Stomach (tissue), 9 donors: ENCODE measurements around the gene OPN1SW. TPM values are rescaled to one million over a fixed set of nuclear protein-coding genes. Genes with fewer than 3 reads are reported as not detected.

ENCODE experiments used
- DNase-seq, 2 donors: peaks; one replicate each; pipeline versions ENCODE4 v3.0.0 to v3.0.0-alpha.2; 2013 to 2019
- H3K27ac ChIP-seq, 5 donors: fragments of 200-600 bp in 4 of 5; sonication (generic) in 4 of 5; one replicate each; pipeline ENCODE4 v1.5.1; 2013 to 2019; ENCODE audit warnings: mild to moderate bottlenecking in 1 of 5, moderate library complexity in 1 of 5
- H3K27me3 ChIP-seq, 3 donors: fragments of 200-600 bp; sonication (generic); one replicate each; pipeline ENCODE4 v1.5.1; 2017 to 2019; ENCODE audit warnings: mixed run types in 1 of 3
- H3K36me3 ChIP-seq, 4 donors: fragments of 200-600 bp; sonication (generic); 1 replicate in 3 of 4; 2 replicates in 1 of 4; pipeline ENCODE4 v1.5.1; 2016 to 2019
- H3K4me1 ChIP-seq, 4 donors: fragments of 200-600 bp; sonication (generic); one replicate each; pipeline ENCODE4 v1.5.1; 2016 to 2019
- H3K4me3 ChIP-seq, 4 donors: fragments of 200-600 bp; sonication (generic) in 3 of 4; one replicate each; pipeline ENCODE4 v1.5.1; 2016 to 2019; ENCODE audit warnings: mild to moderate bottlenecking in 1 of 4
- H3K9me3 ChIP-seq, 4 donors: fragments of 200-600 bp; sonication (generic); one replicate each; pipeline ENCODE4 v1.5.1; 2016 to 2019
- CTCF ChIP-seq, 7 experiments: fragments of 450-650 bp in 4 of 7; fragments of 200-600 bp in 3 of 7; sonication (generic) in 3 of 7; IDR thresholded peaks; one replicate each; pipeline ENCODE4 v1.5.1; 2016 to 2019; ENCODE audit warnings: antibody characterized with exemption in 7 of 7, control low read depth in 2 of 7, mild to moderate bottlenecking in 1 of 7
- EP300 ChIP-seq: sonication (generic); formaldehyde crosslinking; IDR thresholded peaks from one replicate; pipeline ENCODE4 v1.6.1; 2017; ENCODE audit warnings: antibody characterized with exemption
- POLR2A ChIP-seq, 4 donors: fragments of 450-650 bp; IDR thresholded peaks; one replicate each; pipeline ENCODE4 v1.6.1; 2016; ENCODE audit warnings: antibody characterized with exemption in 4 of 4, control low read depth in 2 of 4, mild to moderate bottlenecking in 1 of 4, moderate library complexity in 1 of 4
- POLR2AphosphoS5 ChIP-seq, 3 donors: sonication (generic); formaldehyde crosslinking; IDR thresholded peaks; one replicate each; pipeline ENCODE4 v1.6.1; 2016; ENCODE audit warnings: antibody characterized with exemption in 3 of 3
- WGBS, 5 donors: extraction: QIAGEN DNeasy Blood & Tissue Kit in 3 of 5; methylation state at CpG; one replicate each; pipeline versions ENCODE4 v1.1.5 to v1.1.7; 2013 to 2018; 5-methylcytosine and 5-hydroxymethylcytosine counted together
- intact Hi-C: fragments of 100-400 bp; cut with DNase I; formaldehyde crosslinking; loops from one replicate; pipeline ENCODE4 v1.15.1; 2023; ENCODE audit warnings: low total_unique reads
- polyA plus RNA-seq, 3 donors: library from polyadenylated mRNA; stranded (reverse); fragments of 200-250 nt; gene quantifications; one replicate each; pipeline ENCODE4 v1.2.3, GENCODE V29; 2013
- total RNA-seq, 5 donors: library from RNA; depleted of rRNA; stranded (reverse); fragments of >200 nt; gene quantifications; one replicate each; pipeline versions ENCODE4 v1.1.0 to v1.2.3, GENCODE V29; 2014 to 2016
- donor health status: healthy with polysubstance abuse.
- donor health status: Bipolar disorder and iron deficiency.
- donor health status: healthy.

The OPN1SW gene
- total and polyA plus RNA-seq, 8 donors = not detected

GRCh38 chr7:128740996-128741395 is 34.6 kb downstream of the OPN1SW start:
- peaks cover 27 to 72% (median 51%) of the 10 kb centered on the region in 4 donors for H3K4me1 ChIP-seq
- H3K4me3 ChIP-seq = peak overlapping the region in 2 of 4 donors; percentile 80 to 86
- 24 to 44% (median 29%) methylated on average over 3 of the region's 3 CpGs for WGBS, 5 donors
- no peak for TF ChIP-seq POLR2A (IDR thresholded peaks at IDR 0.05)
- TF ChIP-seq POLR2AphosphoS5 (IDR thresholded peaks at IDR 0.05) = no peak
- TF ChIP-seq CTCF (IDR thresholded peaks at IDR 0.05) = no peak
- no peak for TF ChIP-seq EP300
- H3K36me3 ChIP-seq = no peaks in the 10 kb centered on the region
- no peaks in the 10 kb centered on the region for H3K9me3 ChIP-seq
- H3K27ac ChIP-seq = peak overlapping the region in 4 of 5 donors; percentile 11 to 97 (median 92)
- intact Hi-C loops = no loop called here
- peak in 1 of 2 donors; percentile 41 for DNase-seq
- no peaks in the 10 kb centered on the region for H3K27me3 ChIP-seq

- TF ChIP-seq CTCF (IDR thresholded peaks at IDR 0.05) (no peak), POLR2A (IDR thresholded peaks at IDR 0.05) (no peak), POLR2AphosphoS5 (IDR thresholded peaks at IDR 0.05) (no peak), EP300 (no peak)
- Histone ChIP-seq H3K4me3 (peak overlapping the region; percentile 63 to 94 (median 83)), H3K36me3 (no peaks in the 10 kb centered on the region), H3K4me1 (peaks cover 27 to 63% (median 47%) of the 10 kb centered on the region in 4 donors), H3K9me3 (no peaks in the 10 kb centered on the region), H3K27me3 (no peaks in the 10 kb centered on the region), H3K27ac (peak overlapping the region; percentile 91 to 97 (median 92))
- intact Hi-C loops = loop anchor here (10.0 kb wide), 1 partner anchor 125 kb away; the partner anchor contains the start of gene ATP6V1F
- WGBS, 5 donors = 2 to 13% (median 5%) methylated on average over 13 of the region's 13 CpGs
- no peak for DNase-seq
These were observed 35.5 kb downstream of the OPN1SW start for GRCh38 chr7:128739990-128740682.

- no peaks in the 10 kb centered on the region for H3K36me3 ChIP-seq
- WGBS, 5 donors = 0% methylated on average over 40 to 74 of the region's 74 CpGs
- H3K4me3 ChIP-seq = peak within 1 kb of the TSS; percentile 63 to 94 (median 83)
- no peaks in the 10 kb centered on the region for H3K9me3 ChIP-seq
- DNase-seq = peak; percentile 97 to 99
- peaks cover 23 to 55% (median 43%) of the 10 kb centered on the region in 4 donors for H3K4me1 ChIP-seq
- no peaks in the 10 kb centered on the region for H3K27me3 ChIP-seq
- TF ChIP-seq EP300 (no peak), POLR2A (IDR thresholded peaks at IDR 0.05) (peak in 2 of 4 donors; percentile 63 to 75), POLR2AphosphoS5 (IDR thresholded peaks at IDR 0.05) (peak; percentile 91 to 97 (median 96))
- intact Hi-C loops = loop anchor here (10.0 kb wide), 1 partner anchor 125 kb away; the partner anchor contains the start of gene ATP6V1F
- H3K27ac ChIP-seq = peak within 1 kb of the TSS; percentile 91 to 97 (median 92)
These were observed 36.3 kb downstream of the OPN1SW start, which contains the start of gene CALU for GRCh38 chr7:128739048-128739962. CALU (plus strand) TSS chr7:128739359; CDS start chr7:128748584, 9,225 bp downstream.

GRCh38 chr7:128738570-128739047 is 37.0 kb downstream of the OPN1SW start:
- H3K9me3 ChIP-seq = no peaks in the 10 kb centered on the region
- WGBS, 5 donors = 2 to 8% (median 5%) methylated on average over 8 of the region's 8 CpGs
- TF ChIP-seq CTCF (IDR thresholded peaks at IDR 0.05) (no peak), POLR2AphosphoS5 (IDR thresholded peaks at IDR 0.05) (no peak), EP300 (no peak), POLR2A (IDR thresholded peaks at IDR 0.05) (no peak)
- no peaks in the 10 kb centered on the region for H3K36me3 ChIP-seq
- no peak for DNase-seq
- H3K4me3 ChIP-seq = peak overlapping the region; percentile 63 to 94 (median 83)
- no peaks in the 10 kb centered on the region for H3K27me3 ChIP-seq
- H3K4me1 ChIP-seq = peaks cover 22 to 48% (median 40%) of the 10 kb centered on the region in 4 donors
- intact Hi-C loops = loop anchor here (10.0 kb wide), 1 partner anchor 126 kb away; the partner anchor contains the start of gene ATP6V1F
- peak overlapping the region; percentile 91 to 97 (median 92) for H3K27ac ChIP-seq
